ENCODE data around the gene ESYT3.

Gene ESYT3, protein sequence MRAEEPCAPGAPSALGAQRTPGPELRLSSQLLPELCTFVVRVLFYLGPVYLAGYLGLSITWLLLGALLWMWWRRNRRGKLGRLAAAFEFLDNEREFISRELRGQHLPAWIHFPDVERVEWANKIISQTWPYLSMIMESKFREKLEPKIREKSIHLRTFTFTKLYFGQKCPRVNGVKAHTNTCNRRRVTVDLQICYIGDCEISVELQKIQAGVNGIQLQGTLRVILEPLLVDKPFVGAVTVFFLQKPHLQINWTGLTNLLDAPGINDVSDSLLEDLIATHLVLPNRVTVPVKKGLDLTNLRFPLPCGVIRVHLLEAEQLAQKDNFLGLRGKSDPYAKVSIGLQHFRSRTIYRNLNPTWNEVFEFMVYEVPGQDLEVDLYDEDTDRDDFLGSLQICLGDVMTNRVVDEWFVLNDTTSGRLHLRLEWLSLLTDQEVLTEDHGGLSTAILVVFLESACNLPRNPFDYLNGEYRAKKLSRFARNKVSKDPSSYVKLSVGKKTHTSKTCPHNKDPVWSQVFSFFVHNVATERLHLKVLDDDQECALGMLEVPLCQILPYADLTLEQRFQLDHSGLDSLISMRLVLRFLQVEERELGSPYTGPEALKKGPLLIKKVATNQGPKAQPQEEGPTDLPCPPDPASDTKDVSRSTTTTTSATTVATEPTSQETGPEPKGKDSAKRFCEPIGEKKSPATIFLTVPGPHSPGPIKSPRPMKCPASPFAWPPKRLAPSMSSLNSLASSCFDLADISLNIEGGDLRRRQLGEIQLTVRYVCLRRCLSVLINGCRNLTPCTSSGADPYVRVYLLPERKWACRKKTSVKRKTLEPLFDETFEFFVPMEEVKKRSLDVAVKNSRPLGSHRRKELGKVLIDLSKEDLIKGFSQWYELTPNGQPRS

DNA sequence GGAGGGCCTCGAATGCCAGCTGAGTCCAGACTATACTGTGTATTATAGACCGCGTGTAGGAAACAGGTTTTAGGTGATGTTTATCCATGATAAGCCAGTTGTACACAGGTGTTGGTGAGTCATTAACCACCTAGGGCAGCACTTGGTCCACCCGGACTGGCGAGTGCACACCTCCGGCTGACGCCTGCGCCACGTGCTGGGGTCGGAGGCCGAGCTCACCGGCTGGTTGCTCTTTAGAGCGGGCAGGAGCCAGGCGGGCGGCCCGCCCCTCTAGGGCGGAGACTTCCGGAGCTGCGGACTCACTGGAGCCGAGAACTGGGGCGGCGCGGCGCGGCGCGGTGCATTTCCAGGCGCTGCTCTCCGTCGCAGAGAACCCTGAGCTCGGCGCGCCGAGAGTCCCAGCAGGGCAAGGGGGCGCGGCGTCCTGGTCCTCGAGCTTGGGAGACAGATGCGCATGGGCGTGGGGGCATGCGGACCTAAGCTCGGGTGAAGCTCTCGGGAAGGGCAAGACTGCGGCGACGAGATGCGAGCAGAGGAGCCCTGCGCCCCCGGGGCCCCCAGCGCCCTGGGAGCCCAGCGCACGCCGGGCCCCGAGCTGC is at the start of gene ESYT3:
Gene ESYT3 (plus strand): TSS at position 341 of the 599 bp plus-strand sequence. CDS start 183 bp downstream, at position 524.
- H3K27ac ChIP-seq = peak within 1 kb of the TSS; percentile 31
- DNase-seq (ENCODE audit: low read depth, low spot score) = peak; percentile 83

DNA sequence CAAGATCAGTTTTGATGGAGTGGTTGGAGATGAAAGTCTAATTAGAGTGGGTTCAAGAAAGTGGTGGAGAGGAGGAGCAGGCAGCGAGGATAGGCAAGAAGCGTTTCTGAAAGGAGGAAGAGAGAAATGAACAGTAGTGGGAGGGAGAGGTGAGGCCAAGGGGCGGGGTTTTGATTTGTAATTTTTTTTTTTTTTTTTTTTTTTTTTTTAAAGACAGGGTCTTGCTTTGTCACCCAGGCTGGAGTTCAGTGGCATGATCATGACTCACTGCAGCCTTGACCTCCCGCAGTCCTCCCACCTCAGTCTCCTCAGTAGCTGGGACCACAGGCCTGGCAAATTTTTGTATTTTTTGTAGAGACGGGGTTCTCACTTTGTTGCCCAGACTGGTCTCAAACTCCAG is 49.4 kb upstream of the ESYT3 start:
- H3K27ac ChIP-seq = no peak overlapping the region
- no peak for DNase-seq (ENCODE audit: low read depth, low spot score)

DNA sequence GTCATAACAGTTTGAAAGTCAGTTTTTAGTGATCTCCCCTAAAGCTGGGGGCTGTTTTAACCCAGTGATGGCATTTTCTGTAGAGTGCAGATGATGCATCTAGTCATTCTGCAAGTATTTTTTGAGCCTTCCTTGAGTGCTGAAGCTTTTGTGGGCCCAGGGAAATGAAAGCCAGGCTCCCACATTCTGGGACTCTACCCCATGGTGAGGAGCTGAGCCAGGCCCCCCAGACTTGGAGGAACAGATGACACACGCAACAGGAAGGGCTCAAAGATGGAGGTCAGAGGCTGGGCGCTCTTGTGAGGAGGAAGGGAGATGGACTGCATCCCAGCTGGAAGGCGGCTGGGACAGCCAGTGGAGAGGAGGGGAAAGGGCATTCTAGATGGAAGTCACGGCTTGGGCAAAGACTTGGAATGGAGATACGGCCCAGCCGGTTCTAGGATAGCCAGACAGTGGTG is 45.2 kb upstream of the ESYT3 start:
- no peak overlapping the region for H3K27ac ChIP-seq
- DNase-seq (ENCODE audit: low read depth, low spot score) = no peak

DNA sequence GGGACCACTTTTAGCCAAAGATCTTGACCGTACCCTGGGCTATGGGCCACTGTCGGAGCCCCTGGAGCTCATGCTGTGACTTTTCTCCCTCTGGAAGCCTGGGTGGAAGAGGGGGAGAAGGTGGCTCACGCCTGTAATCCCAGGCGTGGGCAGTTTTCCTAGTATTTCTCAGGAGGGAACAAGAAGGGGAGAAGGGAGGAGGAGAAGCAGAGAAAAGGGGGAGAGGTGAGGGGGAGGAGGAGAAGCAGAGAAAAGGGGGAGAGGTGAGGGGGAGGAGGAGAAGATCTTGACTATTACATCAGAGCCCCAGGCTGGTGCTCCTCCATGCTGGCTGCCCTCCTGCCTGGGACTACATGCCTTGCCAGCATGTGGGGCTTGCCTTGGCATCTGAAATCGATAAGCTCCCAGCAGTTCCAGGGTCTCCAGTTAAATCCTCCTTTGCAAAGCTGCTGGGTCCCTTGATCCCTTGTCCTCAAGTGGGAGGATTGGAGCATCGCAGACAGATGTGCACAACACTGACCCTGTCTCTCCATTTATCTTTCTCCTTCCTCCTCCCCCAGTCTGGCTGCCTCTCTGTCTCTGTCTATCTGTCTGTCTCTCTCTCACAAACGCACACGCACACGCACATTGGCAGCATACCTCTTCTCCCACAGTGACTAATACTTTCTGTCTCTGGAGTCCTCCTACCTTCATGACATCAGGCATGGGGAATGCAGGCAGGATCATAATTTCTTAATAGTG is 44.4 kb upstream of the ESYT3 start:
- DNase-seq (ENCODE audit: low read depth, low spot score) = peak; percentile 84
- peak overlapping the region; percentile 24 for H3K27ac ChIP-seq

DNA sequence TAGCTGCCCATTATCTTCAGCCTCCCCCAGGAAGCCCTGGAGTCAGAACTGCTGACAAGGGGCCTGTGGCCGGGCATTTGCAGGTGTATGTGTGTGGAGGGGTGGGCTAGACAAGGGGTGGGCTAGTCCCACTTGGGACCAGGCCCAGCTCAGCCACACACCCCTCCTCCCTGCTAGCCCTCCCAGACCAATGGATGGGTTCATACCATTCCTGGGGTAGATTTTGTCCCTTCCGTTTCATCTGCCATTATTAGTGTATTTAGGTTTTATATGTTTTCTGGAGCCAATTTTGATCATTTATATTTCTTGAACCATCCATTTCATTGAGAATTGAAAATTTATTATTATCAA is 43.9 kb upstream of the ESYT3 start:
- H3K27ac ChIP-seq = peak overlapping the region; percentile 24
- no peak for DNase-seq (ENCODE audit: low read depth, low spot score)

DNA sequence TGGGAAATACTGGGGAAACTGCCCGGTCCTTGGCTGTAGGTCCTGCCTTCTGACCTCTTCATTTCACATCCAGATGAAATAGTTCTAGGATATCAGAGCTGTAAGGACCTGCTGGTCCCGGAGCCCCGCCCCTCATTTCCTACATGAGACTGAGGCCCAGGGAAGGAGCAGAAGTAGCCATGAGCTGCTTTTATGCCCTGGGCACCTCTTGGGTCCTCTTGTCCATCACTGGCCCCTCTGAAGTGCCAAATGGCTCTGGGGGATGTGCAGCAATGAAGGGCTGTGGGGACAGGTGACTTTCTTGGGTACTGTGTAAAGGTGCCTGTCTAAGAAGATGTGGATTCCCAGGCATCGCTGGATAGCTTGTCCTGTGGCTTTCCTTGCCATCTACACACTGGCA is 40.3 kb upstream of the ESYT3 start:
- DNase-seq (ENCODE audit: low read depth, low spot score) = no peak
- H3K27ac ChIP-seq = no peak overlapping the region

DNA sequence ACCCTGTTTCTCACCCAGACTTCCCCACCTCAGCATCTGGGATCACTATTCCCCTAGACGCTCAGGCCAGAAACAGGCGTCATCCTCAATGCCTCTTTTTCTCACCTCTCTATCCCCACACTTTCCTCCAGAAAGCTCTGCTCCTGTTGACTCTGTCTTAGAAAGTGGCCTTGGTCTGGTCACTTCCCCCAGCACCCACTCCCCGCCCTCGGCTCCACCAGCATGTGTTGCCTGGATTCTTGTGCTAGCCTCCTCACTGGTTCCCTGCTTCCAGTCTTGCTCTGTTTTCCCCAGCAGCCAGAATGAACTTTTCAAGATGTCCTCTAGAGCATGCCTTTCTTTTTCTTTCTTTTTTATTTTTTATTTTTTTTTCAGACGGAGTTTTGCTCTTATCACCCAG is 39.7 kb upstream of the ESYT3 start:
- no peak for DNase-seq (ENCODE audit: low read depth, low spot score)
- no peak overlapping the region for H3K27ac ChIP-seq

DNA sequence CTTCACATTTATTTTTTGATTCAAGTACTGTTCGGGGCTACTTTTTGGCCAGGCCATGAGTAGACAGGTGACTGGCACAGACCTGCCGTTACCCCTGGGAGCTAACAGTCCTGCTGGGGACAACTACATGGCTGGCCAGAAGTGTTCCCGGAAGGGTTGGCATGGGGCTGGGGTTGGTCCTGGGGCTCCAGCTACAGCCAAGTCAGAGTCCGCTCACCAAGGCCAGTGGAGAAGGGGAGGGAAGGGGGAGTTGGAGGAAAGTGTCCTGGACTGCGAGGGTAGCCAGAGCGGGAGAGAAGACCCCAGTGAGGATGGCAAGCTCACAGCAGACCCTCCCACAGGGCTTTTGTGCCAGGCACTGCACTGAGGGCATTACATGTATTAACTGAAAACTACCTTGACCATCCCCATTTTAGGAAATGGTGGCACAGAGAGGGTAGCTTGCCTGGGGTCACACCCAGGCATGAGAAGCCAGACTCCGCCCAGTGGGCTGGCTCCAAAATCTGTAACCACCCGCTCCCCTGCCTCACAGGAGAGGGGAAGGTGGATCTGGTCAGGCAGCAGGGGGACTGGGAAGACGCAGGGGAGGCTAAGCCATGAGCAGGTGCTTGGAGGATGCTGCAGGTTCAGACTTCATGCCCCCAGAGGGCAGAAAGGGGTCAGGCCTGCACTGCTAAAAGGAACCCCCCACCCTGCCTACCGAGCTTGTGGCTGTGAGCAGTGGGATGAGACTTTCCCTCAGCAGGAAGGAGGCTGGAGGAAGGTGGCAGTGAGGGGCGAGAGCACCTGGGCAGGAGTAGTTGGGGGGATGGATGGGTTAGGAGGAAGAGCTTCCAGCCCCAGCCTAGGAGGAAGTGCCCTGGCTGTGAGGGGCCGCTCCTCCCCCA is 38.3 kb upstream of the ESYT3 start:
- no peak overlapping the region for H3K27ac ChIP-seq
- DNase-seq (ENCODE audit: low read depth, low spot score) = no peak

DNA sequence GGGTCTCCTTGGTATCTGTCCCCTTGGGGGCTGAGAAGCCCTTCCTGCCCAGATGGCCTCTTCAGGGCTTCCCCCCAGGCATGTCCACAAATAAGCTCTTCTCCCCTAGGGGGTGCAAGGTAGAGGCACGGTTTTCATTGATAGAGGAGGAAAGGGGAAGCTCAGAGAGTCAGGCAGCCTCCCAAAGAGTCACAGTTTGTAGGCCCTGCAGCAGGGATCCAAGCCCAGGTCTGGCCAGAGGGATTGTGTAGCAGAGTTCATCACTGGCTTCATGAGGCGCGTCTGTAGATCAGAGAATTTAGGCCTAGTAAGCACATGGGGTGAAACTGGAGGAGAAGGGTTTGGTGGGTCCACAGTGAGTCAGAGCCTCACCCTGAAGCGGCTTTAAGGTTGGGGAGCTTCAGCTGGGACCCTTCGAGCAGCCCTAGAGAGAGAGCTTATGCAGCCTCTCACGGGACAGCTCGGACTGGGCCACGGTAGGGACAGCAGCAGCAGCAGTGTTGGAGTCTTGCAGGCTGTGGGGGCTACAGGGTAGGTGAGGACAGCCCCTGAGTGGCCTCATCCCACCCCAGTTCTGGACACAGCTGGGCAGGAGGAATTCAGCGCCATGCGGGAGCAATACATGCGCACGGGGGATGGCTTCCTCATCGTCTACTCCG is 37.5 kb upstream of the ESYT3 start:
- no peak overlapping the region for H3K27ac ChIP-seq
- no peak for DNase-seq (ENCODE audit: low read depth, low spot score)

DNA sequence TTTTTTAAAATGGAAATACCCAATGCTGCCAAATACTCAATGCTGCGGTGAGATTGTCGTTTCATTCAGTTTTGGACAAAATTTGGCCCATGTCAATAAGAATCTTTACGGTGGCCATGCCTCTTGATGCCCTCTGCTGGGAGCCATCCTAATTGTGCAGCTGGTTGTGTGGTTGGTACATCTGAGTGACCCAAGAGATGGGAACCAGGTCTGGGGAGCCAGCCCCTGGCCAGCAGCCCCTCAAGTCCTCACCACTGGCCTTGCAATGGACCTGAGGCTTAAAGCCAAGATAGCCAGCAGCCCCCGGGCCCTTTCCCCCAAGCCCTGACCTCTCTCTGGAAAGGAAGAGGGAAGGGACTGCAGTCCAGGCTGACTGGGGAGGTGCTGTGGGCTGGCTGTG is 36.4 kb upstream of the ESYT3 start:
- DNase-seq (ENCODE audit: low read depth, low spot score) = no peak
- H3K27ac ChIP-seq = no peak overlapping the region

DNA sequence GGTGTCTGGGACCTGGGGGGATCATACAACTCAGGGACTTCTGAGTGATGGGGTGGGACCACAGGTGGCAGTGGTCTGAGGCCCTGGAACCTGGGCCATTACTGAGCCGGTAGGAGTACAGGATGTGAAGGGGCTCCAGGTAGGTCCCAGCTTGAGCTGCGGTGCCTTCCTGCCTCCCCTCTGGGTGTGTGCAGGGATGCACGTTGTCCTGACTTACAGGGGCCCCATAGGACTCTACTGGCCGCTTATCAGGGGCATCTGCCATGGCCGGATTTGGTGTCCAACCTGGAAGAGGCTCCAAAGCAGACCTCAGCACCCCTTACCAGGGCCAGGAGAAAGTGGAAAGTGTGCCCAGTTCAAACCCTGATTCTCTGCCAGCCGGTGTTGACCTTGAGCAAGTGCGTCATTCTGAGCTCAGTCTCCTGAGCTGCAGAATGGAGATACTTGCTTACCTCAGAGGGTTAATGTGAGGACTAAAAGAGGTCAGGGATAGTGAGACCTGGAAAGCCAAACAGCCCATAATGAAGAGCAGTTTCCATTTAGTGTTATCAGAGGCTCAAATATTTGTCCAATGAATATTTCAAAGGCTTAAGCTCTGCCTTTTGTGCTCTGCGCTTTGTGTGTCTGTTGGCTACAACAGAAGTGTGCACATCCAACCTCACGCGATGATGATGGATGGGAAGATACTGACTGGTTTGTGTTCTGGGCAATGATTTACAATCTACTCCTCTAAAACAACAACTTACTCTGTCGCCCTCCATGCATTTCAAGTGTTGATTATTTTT is 35.4 kb upstream of the ESYT3 start:
- no peak for DNase-seq (ENCODE audit: low read depth, low spot score)
- H3K27ac ChIP-seq = no peak overlapping the region

DNA sequence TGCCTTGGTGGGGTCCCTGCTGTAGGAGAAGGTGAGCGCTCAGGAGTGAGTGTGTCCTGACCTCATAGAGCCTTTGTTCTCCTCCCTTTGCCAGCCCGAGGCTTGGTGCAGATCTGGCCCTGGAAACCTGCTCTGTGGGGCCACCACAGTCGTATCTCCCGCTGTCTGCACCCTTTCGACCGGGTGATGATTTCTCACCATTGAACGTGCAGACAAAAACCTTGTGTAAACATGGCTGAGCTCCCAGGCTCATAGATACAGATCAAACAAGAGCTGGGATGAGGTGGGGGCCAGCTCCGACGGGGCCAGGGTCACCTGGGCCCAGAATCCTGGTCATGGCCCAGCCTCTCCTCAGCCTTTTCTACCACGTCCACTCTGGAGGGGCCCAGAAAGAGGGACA is 34.6 kb upstream of the ESYT3 start:
- no peak for DNase-seq (ENCODE audit: low read depth, low spot score)
- H3K27ac ChIP-seq = no peak overlapping the region

DNA sequence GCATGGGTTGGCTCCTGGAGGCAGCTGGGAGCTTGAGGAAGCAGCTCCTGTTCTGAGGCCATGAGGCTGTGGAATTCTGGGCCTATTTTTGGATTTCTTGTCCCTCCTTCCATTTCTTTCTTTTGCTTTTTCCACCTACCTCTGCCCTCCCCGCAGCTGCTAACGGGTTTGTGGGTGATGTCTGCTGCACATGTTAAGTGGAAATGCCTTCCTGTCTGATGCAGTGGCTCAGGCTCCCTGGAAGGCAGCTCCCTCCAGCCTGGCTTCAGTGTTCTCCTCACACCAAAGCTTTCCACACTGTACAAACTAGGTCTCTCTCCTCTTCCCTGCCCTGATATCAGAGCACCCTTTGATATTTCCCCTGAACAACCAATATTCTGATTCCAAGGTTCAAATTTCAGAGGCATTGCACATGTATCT is 33.8 kb upstream of the ESYT3 start:
- no peak overlapping the region for H3K27ac ChIP-seq
- DNase-seq (ENCODE audit: low read depth, low spot score) = no peak

DNA sequence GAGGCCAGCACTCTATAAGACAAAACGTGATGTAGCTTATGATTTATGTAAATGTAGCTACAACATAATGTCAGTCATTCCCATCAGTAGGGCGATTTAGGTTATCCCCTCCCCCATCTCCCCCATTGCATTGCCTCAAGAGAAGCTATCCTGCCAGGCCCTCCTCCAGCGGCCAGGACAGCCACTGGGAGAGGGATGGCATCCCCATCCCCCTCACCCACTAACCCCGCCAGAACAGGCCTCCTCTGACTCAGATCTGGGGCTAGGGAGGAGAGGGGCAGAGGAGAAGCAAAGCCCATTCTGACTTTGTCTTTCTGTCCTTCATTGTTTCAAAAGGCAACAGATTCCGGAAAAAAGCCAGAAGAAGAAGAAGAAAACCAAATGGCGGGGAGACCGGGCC is 32.6 kb upstream of the ESYT3 start:
- H3K27ac ChIP-seq = no peak overlapping the region
- DNase-seq (ENCODE audit: low read depth, low spot score) = no peak

DNA sequence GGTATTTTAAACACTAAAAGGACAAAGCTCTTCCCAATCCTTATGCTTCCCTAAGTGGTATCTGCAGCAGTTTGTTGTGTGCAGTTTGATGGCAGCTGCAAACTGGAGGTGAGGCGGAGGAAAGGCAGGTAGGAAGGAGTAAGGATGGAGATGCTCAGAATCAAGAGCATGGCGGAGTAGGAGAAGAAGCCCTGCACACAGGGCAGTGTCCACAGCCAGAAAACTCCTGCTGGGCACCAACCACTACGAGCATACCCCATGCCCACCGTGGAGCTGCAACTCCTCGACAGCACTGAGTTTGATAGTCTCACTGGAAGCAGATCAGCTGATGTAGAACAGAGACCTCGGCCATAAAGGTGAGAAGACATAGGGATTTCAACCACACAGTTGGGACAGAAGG is 30.3 kb upstream of the ESYT3 start:
- no peak for DNase-seq (ENCODE audit: low read depth, low spot score)

DNA sequence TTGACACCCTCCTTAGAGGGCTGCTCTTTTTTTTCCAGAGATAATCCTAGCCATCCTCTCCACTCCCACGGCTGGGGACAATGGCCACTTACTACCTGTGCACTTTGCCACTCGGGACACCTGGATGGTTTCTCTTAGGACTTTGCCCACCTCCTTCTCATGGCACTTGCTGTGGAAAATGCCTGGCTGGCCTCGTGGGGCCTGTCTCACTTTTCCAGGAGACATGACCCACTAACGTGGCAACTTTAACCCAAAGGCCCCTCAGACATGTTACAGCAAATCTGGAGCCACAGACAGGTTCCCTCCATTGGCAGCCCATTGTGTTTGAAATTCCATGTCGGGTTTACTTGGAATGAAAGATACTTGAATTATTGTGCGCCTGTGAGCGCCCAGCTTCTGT is 29.4 kb upstream of the ESYT3 start:
- no peak for DNase-seq (ENCODE audit: low read depth, low spot score)
- no peak overlapping the region for H3K27ac ChIP-seq

More for the DNA sequence above, 30.3 kb upstream of the ESYT3 start:
- H3K27ac ChIP-seq = no peak overlapping the region

DNA sequence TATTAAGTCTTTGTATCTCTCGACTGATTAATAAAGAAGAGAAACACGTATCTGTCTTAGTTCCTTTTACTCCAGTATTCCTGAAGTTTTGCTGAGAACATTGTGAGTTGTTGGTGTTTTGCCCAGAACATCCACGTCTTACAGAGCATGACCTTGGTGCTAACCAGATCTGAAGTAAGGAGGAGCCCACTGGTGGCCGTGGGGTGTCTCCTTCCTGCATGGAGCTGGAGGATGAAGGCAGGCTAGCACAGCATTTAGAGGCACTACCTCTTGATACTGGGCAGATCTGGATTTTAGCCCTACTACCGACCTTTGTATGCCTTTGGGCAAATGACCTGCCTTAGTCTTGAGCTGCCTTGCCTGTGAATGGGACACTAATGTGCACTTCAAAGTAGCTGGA is 28.9 kb upstream of the ESYT3 start:
- no peak overlapping the region for H3K27ac ChIP-seq
- DNase-seq (ENCODE audit: low read depth, low spot score) = no peak

DNA sequence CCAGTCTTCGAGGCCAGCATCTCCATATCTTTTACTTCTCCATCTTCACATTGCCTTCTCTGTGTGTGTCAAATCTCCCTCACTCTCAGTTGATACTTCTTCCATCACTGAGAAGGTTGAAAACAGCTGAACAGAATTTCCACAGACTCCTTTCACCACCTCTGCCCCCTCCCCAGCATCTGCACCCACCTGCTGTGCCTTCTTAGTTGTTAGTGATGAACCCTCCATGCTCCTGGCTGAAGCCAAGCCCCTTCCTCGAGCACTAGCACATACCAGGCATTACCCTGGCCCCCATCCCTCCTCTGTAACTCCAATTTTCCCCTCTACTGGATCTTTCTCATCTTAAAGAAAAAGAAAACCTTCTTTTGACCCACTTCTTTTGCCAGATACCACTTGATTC is 27.8 kb upstream of the ESYT3 start:
- H3K27ac ChIP-seq = no peak overlapping the region

More for the DNA sequence above, 27.8 kb upstream of the ESYT3 start:
- no peak for DNase-seq (ENCODE audit: low read depth, low spot score)
